Hepatocyte (in vitro differentiated cells): ENCODE results near the gene FAHD2B.
"Not testable (repeated sequence)": the region's sequence is repeated elsewhere in the genome, so short reads cannot be mapped to it uniquely, and the experiment has no call there.

ENCODE experiments used
- EZH2phosphoT487 ChIP-seq: fragments of 200-600 bp; sonication (generic); IDR thresholded peaks from one replicate; pipeline ENCODE4 v1.6.1; 2018; ENCODE audit warnings: antibody characterized with exemption, mild to moderate bottlenecking, low read depth, moderate library complexity; ENCODE audit not compliant: unreplicated experiment, severe bottlenecking
- TF ChIP-seq, protein P1 (sequence below): fragments of 200-600 bp; sonication (generic); IDR thresholded peaks from 2 replicates; pipeline ENCODE4 v1.5.1; 2016; ENCODE audit warnings: antibody characterized with exemption, mild to moderate bottlenecking; ENCODE audit not compliant: poor library complexity

DNA sequence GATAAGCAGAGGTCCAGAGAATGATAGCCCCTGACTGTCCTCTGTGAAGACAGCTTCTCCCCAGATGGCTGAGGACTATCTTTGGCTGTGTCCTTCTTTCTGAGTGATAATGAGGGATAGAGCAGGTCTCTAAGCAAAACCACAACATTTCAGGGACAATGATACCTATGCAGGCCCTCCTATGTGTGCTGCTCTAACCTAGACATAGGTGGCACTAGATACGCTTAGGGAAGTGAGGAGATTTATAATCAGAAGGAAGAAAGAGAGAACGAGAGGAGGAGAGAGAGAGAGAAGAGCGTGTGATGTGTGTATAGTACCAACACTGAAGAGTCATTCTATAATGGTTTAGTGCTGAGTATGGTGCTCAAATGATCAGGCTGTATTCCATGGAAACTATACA is 38.5 kb downstream of the FAHD2B start:
- TF ChIP-seq, protein P1, sequence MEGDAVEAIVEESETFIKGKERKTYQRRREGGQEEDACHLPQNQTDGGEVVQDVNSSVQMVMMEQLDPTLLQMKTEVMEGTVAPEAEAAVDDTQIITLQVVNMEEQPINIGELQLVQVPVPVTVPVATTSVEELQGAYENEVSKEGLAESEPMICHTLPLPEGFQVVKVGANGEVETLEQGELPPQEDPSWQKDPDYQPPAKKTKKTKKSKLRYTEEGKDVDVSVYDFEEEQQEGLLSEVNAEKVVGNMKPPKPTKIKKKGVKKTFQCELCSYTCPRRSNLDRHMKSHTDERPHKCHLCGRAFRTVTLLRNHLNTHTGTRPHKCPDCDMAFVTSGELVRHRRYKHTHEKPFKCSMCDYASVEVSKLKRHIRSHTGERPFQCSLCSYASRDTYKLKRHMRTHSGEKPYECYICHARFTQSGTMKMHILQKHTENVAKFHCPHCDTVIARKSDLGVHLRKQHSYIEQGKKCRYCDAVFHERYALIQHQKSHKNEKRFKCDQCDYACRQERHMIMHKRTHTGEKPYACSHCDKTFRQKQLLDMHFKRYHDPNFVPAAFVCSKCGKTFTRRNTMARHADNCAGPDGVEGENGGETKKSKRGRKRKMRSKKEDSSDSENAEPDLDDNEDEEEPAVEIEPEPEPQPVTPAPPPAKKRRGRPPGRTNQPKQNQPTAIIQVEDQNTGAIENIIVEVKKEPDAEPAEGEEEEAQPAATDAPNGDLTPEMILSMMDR = not testable (repeated sequence)
- not testable (repeated sequence) for TF ChIP-seq EZH2phosphoT487
